ENCODE data around the gene MINDY4B. TPM values are rescaled to one million over a fixed set of nuclear protein-coding genes. Genes with fewer than 3 reads are reported as not detected.

MINDY4B gene
- total and polyA plus RNA-seq, 2 of the 13 experiments (the other 11 are each of a cell fraction or from before 2014, with no cell fraction given) = not detected

GRCh38 chr3:150905746-150906145, 507 bp upstream of the MINDY4B start:
- Histone ChIP-seq H3K4me3 (replicated peaks in 1 of 3; ENCODE audit: insufficient read depth in 1 of 3, low read depth in 2 of 3, low read length in 3 of 3) (no peak overlapping the region), H3K4me2 (ENCODE audit: low read depth, low read length) (no peak overlapping the region), H3K79me2 (ENCODE audit: insufficient read depth, low read length) (no peaks in the 10 kb centered on the region), H3K27ac (ENCODE audit: extremely low read length, insufficient read depth, low read length) (no peak overlapping the region), H4K20me1 (ENCODE audit: insufficient read depth, low read length) (no peaks in the 10 kb centered on the region), H2AFZ (ENCODE audit: low read length) (no peak overlapping the region), H3K27me3 (ENCODE audit: control insufficient read depth in 1 of 2, insufficient read depth in 2 of 2, low read length in 2 of 2) (0 out of 5 replicates have a peak, but pooled peaks cover 0 to 4% of the 10 kb centered on the region in 2 experiments), H3K9ac (ENCODE audit: insufficient read depth, low read depth, low read length) (no peak overlapping the region), H3K9me3 (ENCODE audit: low read length) (no peaks in the 10 kb centered on the region), H3K36me3 (replicated peaks in 1 of 2; ENCODE audit: control insufficient read depth in 1 of 2, insufficient read depth in 2 of 2, low read length in 2 of 2) (no peaks in the 10 kb centered on the region), H3K4me1 (ENCODE audit: insufficient read depth, low read length) (peaks cover 9% of the 10 kb centered on the region; the same call in 1 of the 2 replicates)
- no TSS peak for BruUV-seq (replicated peaks)
- no peak for ATAC-seq
- ChIA-PET CTCF (ENCODE audit: low intra/inter-chr PET ratio, low total read pairs) (no interaction called here), POLR2A (no interaction called here)
- no peak for FAIRE-seq
- intact Hi-C loops (cut with micrococcal nuclease; ENCODE audit: unreplicated experiment) = no loop called here
- in situ Hi-C loops (cut with HindIII; ENCODE audit: extremely low pct_ligation_motif_present, low pct_unique_long_range_greater_than_20kb) = no loop called here
- DNase-seq (ENCODE audit: low spot score) = no peak
- TF ChIP-seq SNAPC5 (CRISPR knock-in tag; IDR thresholded peaks at IDR 0.05; ENCODE audit: borderline replicate concordance) (no peak), ZBTB3 (CRISPR knock-in tag; IDR thresholded peaks at IDR 0.05; ENCODE audit: borderline replicate concordance, low read depth) (no peak), MYC (CRISPR knock-in tag; IDR thresholded peaks at IDR 0.05; ENCODE audit: borderline replicate concordance) (no peak), ZNF292 (CRISPR knock-in tag; IDR thresholded peaks at IDR 0.05; ENCODE audit: borderline replicate concordance, low read depth) (no peak), ZNF75D (CRISPR knock-in tag; IDR thresholded peaks at IDR 0.05; ENCODE audit: borderline replicate concordance) (no peak), HNRNPH1 (optimal IDR thresholded peaks at IDR 0.05; ENCODE audit: low read depth, low read length) (no peak), SIN3A (IDR thresholded peaks at IDR 0.05; ENCODE audit: borderline replicate concordance, low read depth, low read length) (no peak), ZNF768 (CRISPR knock-in tag; IDR thresholded peaks at IDR 0.05) (no peak), FOXP1 (IDR thresholded peaks at IDR 0.05) (no peak), FOXP1 (CRISPR knock-in tag; IDR thresholded peaks at IDR 0.05) (no peak), NR2F6 (IDR thresholded peaks at IDR 0.05) (no peak), NR2F6 (CRISPR knock-in tag; IDR thresholded peaks at IDR 0.05) (no peak), RAD51 (IDR thresholded peaks at IDR 0.05; ENCODE audit: borderline replicate concordance) (no peak), SMAD9 (CRISPR knock-in tag; IDR thresholded peaks at IDR 0.05) (no peak), ZNF670 (CRISPR knock-in tag; IDR thresholded peaks at IDR 0.05; ENCODE audit: borderline replicate concordance) (no peak), ZNF468 (CRISPR knock-in tag; IDR thresholded peaks at IDR 0.05) (no peak), HMGA1 (CRISPR knock-in tag; conservative IDR thresholded peaks at IDR 0.05) (no peak)
- TF ChIP-seq, protein P1, sequence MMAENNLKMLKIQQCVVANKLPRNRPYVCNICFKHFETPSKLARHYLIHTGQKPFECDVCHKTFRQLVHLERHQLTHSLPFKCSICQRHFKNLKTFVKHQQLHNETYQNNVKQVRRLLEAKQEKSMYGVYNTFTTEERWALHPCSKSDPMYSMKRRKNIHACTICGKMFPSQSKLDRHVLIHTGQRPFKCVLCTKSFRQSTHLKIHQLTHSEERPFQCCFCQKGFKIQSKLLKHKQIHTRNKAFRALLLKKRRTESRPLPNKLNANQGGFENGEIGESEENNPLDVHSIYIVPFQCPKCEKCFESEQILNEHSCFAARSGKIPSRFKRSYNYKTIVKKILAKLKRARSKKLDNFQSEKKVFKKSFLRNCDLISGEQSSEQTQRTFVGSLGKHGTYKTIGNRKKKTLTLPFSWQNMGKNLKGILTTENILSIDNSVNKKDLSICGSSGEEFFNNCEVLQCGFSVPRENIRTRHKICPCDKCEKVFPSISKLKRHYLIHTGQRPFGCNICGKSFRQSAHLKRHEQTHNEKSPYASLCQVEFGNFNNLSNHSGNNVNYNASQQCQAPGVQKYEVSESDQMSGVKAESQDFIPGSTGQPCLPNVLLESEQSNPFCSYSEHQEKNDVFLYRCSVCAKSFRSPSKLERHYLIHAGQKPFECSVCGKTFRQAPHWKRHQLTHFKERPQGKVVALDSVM (CRISPR knock-in tag; IDR thresholded peaks at IDR 0.05) = no peak
- TF ChIP-seq, protein P2, sequence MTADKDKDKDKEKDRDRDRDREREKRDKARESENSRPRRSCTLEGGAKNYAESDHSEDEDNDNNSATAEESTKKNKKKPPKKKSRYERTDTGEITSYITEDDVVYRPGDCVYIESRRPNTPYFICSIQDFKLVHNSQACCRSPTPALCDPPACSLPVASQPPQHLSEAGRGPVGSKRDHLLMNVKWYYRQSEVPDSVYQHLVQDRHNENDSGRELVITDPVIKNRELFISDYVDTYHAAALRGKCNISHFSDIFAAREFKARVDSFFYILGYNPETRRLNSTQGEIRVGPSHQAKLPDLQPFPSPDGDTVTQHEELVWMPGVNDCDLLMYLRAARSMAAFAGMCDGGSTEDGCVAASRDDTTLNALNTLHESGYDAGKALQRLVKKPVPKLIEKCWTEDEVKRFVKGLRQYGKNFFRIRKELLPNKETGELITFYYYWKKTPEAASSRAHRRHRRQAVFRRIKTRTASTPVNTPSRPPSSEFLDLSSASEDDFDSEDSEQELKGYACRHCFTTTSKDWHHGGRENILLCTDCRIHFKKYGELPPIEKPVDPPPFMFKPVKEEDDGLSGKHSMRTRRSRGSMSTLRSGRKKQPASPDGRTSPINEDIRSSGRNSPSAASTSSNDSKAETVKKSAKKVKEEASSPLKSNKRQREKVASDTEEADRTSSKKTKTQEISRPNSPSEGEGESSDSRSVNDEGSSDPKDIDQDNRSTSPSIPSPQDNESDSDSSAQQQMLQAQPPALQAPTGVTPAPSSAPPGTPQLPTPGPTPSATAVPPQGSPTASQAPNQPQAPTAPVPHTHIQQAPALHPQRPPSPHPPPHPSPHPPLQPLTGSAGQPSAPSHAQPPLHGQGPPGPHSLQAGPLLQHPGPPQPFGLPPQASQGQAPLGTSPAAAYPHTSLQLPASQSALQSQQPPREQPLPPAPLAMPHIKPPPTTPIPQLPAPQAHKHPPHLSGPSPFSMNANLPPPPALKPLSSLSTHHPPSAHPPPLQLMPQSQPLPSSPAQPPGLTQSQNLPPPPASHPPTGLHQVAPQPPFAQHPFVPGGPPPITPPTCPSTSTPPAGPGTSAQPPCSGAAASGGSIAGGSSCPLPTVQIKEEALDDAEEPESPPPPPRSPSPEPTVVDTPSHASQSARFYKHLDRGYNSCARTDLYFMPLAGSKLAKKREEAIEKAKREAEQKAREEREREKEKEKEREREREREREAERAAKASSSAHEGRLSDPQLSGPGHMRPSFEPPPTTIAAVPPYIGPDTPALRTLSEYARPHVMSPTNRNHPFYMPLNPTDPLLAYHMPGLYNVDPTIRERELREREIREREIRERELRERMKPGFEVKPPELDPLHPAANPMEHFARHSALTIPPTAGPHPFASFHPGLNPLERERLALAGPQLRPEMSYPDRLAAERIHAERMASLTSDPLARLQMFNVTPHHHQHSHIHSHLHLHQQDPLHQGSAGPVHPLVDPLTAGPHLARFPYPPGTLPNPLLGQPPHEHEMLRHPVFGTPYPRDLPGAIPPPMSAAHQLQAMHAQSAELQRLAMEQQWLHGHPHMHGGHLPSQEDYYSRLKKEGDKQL (CRISPR knock-in tag; IDR thresholded peaks at IDR 0.05; ENCODE audit: low read depth) = no peak
- 0% methylated on average over 1 of the region's 1 CpG for WGBS (ENCODE audit: low lambda C conversion rate)
